HCT116 (cell line): Measurements from ENCODE around the gene GNA12. TPM values are rescaled to one million over a fixed set of nuclear protein-coding genes. Genes with fewer than 3 reads are reported as not detected.

Experiments used
- ATAC-seq: fragments of 200-7000 bp; cut with Tn5 transposase; 2 replicates; pipeline ENCODE4 v1.9.1; 2020; ENCODE audit warnings: mild to moderate bottlenecking, moderate library complexity
- BruUV-seq: library from RNA; stranded (reverse); fragments of 400-500 nt; replicated peaks from 2 replicates; lab custom pipeline; 2021; lab: Mats Ljungman, UMichigan
- CTCF ChIA-PET: fragments of 300-600 bp; sonication (Branson Sonifier 250); formaldehyde crosslinking; loops from one replicate; lab custom pipeline; 2021; ENCODE audit warnings: antibody characterized with exemption; lab: Charles Lee
- POLR2A ChIA-PET: fragments of 300-600, 350-600 bp; sonication (Branson Sonifier 250); formaldehyde crosslinking; loops from one replicate; lab custom pipeline; 2021; ENCODE audit warnings: antibody characterized with exemption; lab: Charles Lee
- RAD21 ChIA-PET, 2 experiments: fragments of 300-600 bp; sonication (Branson Sonifier 250); formaldehyde crosslinking; loops; one replicate each; lab custom pipeline; 2023; ENCODE audit warnings: low total read pairs in 2 of 2; ENCODE audit not compliant: uncharacterized antibody in 2 of 2, unreplicated experiment in 2 of 2, low non-redundant PET in 1 of 2; lab: Charles Lee
- DNase-seq: peaks from one replicate; pipeline ENCODE4 v3.0.0-alpha.2; 2010; ENCODE audit warnings: low read depth, low spot score
- H2AFZ ChIP-seq: fragments of 200-600 bp; shearing (Covaris generic), sonication (generic); 2 replicates; pipeline ENCODE4 v1.6.1; 2017; ENCODE audit warnings: low read depth, mixed run types, mixed read lengths, antibody characterized with exemption, low read length; ENCODE audit not compliant: poor library complexity, severe bottlenecking
- H3K27ac ChIP-seq: 2 replicates; pipeline ENCODE4 v1.5.1; 2012; ENCODE audit warnings: low read depth, low read length
- H3K27me3 ChIP-seq: fragments of 200-600 bp; sonication (generic); 2 replicates; pipeline ENCODE4 v1.6.1; 2016; ENCODE audit warnings: mixed run types, low read length, mixed read lengths; ENCODE audit not compliant: insufficient read depth
- H3K36me3 ChIP-seq, 2 experiments: fragments of 200-500 bp in 1 of 2; fragments of 200-600 bp in 1 of 2; sonication (Bioruptor generic) in 1 of 2; sonication (generic) in 1 of 2; 2 replicates each; pipeline versions ENCODE4 v1.5.1 to v1.6.1; 2014 to 2016; ENCODE audit warnings: low read length in 2 of 2, inconsistent platforms in 1 of 2, mixed read lengths in 1 of 2, mixed run types in 1 of 2; ENCODE audit not compliant: insufficient read depth in 2 of 2, control insufficient read depth in 1 of 2
- H3K4me1 ChIP-seq, 2 experiments: fragments of 200-600 bp in 1 of 2; sonication (generic) in 1 of 2; 2 replicates each; pipeline versions ENCODE4 v1.5.1 to v1.6.1; 2012 to 2017; ENCODE audit warnings: low read length in 2 of 2, inconsistent platforms in 1 of 2, mild to moderate bottlenecking in 1 of 2, mixed read lengths in 1 of 2, mixed run types in 1 of 2, moderate library complexity in 1 of 2; ENCODE audit not compliant: insufficient read depth in 2 of 2, control insufficient read depth in 1 of 2
- H3K4me2 ChIP-seq: fragments of 200-600 bp; sonication (generic); 2 replicates; pipeline ENCODE4 v1.6.1; 2017; ENCODE audit warnings: mixed run types, low read length, mixed read lengths
- H3K4me3 ChIP-seq, 2 experiments: fragments of 200-600 bp in 1 of 2; sonication (generic) in 1 of 2; replicated peaks in 1 of 2; 2 replicates each; pipeline ENCODE4 v1.5.1; 2011 to 2016; ENCODE audit warnings: low read length in 2 of 2, control low read depth in 1 of 2, low read depth in 1 of 2, mild to moderate bottlenecking in 1 of 2, mixed read lengths in 1 of 2, mixed run types in 1 of 2
- H3K79me2 ChIP-seq: fragments of 200-600 bp; sonication (generic); 2 replicates; pipeline ENCODE4 v1.6.1; 2017; ENCODE audit warnings: mild to moderate bottlenecking, mixed run types, low read length, moderate library complexity, mixed read lengths; ENCODE audit not compliant: insufficient read depth
- H3K9ac ChIP-seq: fragments of 200-600 bp; sonication (generic); 2 replicates; pipeline ENCODE4 v1.6.1; 2016; ENCODE audit warnings: low read length, mixed read lengths
- H3K9me2 ChIP-seq: fragments of 200-600 bp; sonication (generic), shearing (Covaris generic); 2 replicates; pipeline ENCODE4 v1.6.1; 2017; ENCODE audit warnings: mixed run types, mild to moderate bottlenecking, moderate library complexity; ENCODE audit not compliant: insufficient read depth
- H3K9me3 ChIP-seq, 2 experiments: fragments of 200-500 bp in 1 of 2; fragments of 200-600 bp in 1 of 2; sonication (Bioruptor generic) in 1 of 2; sonication (generic) in 1 of 2; 2 replicates each; pipeline ENCODE4 v1.6.1; 2014 to 2017; ENCODE audit warnings: low read length in 2 of 2, mixed read lengths in 2 of 2, inconsistent platforms in 1 of 2, low read depth in 1 of 2, mild to moderate bottlenecking in 1 of 2, mixed run types in 1 of 2, moderate library complexity in 1 of 2; ENCODE audit not compliant: control insufficient read depth in 1 of 2, insufficient read depth in 1 of 2
- H4K20me1 ChIP-seq: fragments of 200-600 bp; sonication (generic), shearing (Covaris generic); 2 replicates; pipeline ENCODE4 v1.6.1; 2017; ENCODE audit warnings: mixed run types, mild to moderate bottlenecking, moderate library complexity; ENCODE audit not compliant: insufficient read depth
- ATF3 ChIP-seq: IDR thresholded peaks from 2 replicates; pipeline ENCODE4 v1.6.1; 2012
- CBX3 ChIP-seq: IDR thresholded peaks from 2 replicates; pipeline ENCODE4 v1.6.1; 2012; ENCODE audit warnings: low read depth
- CTCF ChIP-seq, 3 experiments: fragments of 200-600 bp in 1 of 3; sonication (generic) in 1 of 3; IDR thresholded peaks in 2 of 3; conservative IDR thresholded peaks in 1 of 3; 2 replicates each; pipeline ENCODE4 v1.5.1; 2012 to 2017; ENCODE audit warnings: low read depth in 2 of 3, low read length in 2 of 3, antibody characterized with exemption in 1 of 3, borderline replicate concordance in 1 of 3, control low read depth in 1 of 3, mild to moderate bottlenecking in 1 of 3, mixed read lengths in 1 of 3, mixed run types in 1 of 3, moderate library complexity in 1 of 3; ENCODE audit not compliant: insufficient read depth in 1 of 3
- EGR1 ChIP-seq: IDR thresholded peaks from 2 replicates; pipeline ENCODE4 v1.6.1; 2012; ENCODE audit warnings: low read depth
- EZH2 ChIP-seq: fragments of 200-600 bp; sonication (generic); IDR thresholded peaks from 2 replicates; pipeline ENCODE4 v1.6.1; 2017; ENCODE audit warnings: antibody characterized with exemption, mixed run types
- EZH2phosphoT487 ChIP-seq: fragments of 200-600 bp; IDR thresholded peaks from 2 replicates; pipeline ENCODE4 v1.6.1; 2018; ENCODE audit warnings: antibody characterized with exemption, borderline replicate concordance
- FOSL1 ChIP-seq: IDR thresholded peaks from 2 replicates; pipeline ENCODE4 v1.6.1; 2012; ENCODE audit warnings: low read depth
- MAX ChIP-seq: IDR thresholded peaks from 2 replicates; pipeline ENCODE4 v1.6.1; 2012
- POLR2AphosphoS5 ChIP-seq: IDR thresholded peaks from 2 replicates; pipeline ENCODE4 v1.6.1; 2011; ENCODE audit warnings: mild to moderate bottlenecking, low read depth, low read length, moderate library complexity
- RAD21 ChIP-seq: IDR thresholded peaks from 2 replicates; pipeline ENCODE4 v1.6.1; 2012; ENCODE audit warnings: low read depth, mild to moderate bottlenecking
- REST ChIP-seq: IDR thresholded peaks from 2 replicates; pipeline ENCODE4 v1.6.1; 2012; ENCODE audit warnings: low read depth
- SIN3A ChIP-seq: IDR thresholded peaks from 2 replicates; pipeline ENCODE4 v1.6.1; 2012; ENCODE audit warnings: low read depth
- SRF ChIP-seq: IDR thresholded peaks from 2 replicates; pipeline ENCODE4 v1.6.1; 2012; ENCODE audit warnings: low read depth
- TCF7L2 ChIP-seq: IDR thresholded peaks from 2 replicates; pipeline ENCODE4 v1.7.0; 2011; ENCODE audit warnings: borderline replicate concordance, inconsistent platforms; ENCODE audit not compliant: insufficient read depth, insufficient read length; ENCODE audit errors: extremely low read depth
- ZFX ChIP-seq: fragments of 450-650 bp; IDR thresholded peaks from 2 replicates; pipeline ENCODE4 v1.6.1; 2017
- intact Hi-C: fragments of 100-400 bp; cut with micrococcal nuclease; formaldehyde crosslinking; loops from 2 replicates; pipeline ENCODE4 v1.10.0; 2022
- total RNA-seq: library from RNA; stranded (reverse); gene quantifications from one replicate; pipeline ENCODE4 v1.2.1, GENCODE V29; 2021; ENCODE audit not compliant: unreplicated experiment

Gene GNA12
- total RNA-seq, 1 experiment from 2014 or later, result 32.6 TPM

GRCh38 chr7:2686101-2686500 is 158.0 kb downstream of the GNA12 start:
- CTCF ChIA-PET, result no interaction called here
- Histone ChIP-seq H3K9me3 (no peaks in the 10 kb centered on the region), H3K9me2 (no peaks in the 10 kb centered on the region), H3K36me3 (no peaks in the 10 kb centered on the region), H3K27ac (no peak overlapping the region), H3K9ac (no peak overlapping the region), H3K27me3 (no peaks in the 10 kb centered on the region), H3K4me1 (peaks cover 7 to 17% of the 10 kb centered on the region in 2 experiments; a peak in 3 of 4 replicates), H3K4me2 (no peak overlapping the region), H3K4me3 (no peak overlapping the region), H2AFZ (no peak overlapping the region), H4K20me1 (no peaks in the 10 kb centered on the region), H3K79me2 (no peaks in the 10 kb centered on the region)
- BruUV-seq, result no TSS peak
- RAD21 ChIA-PET, result no interaction called here
- ATAC-seq (no peak), DNase-seq (no peak)
- POLR2A ChIA-PET, result no interaction called here
- intact Hi-C loops, result loop anchor here (10.0 kb wide), 1 partner anchor 121 kb away; no protein-coding TSS in a partner anchor
- TF ChIP-seq EZH2 (no peak), MAX (no peak), POLR2AphosphoS5 (no peak), TCF7L2 (no peak), CBX3 (no peak), CTCF (IDR thresholded peaks at IDR 0.05 in 2 of 3, conservative IDR thresholded peaks at IDR 0.05 in 1 of 3; ENCODE audit: borderline replicate concordance in 1 of 3, insufficient read depth in 1 of 3, low read depth in 2 of 3, low read length in 2 of 3) (no peak), SIN3A (no peak)

GRCh38 chr7:2684501-2684900 is 159.6 kb downstream of the GNA12 start:
- no peak overlapping the region for H3K27ac ChIP-seq
- POLR2A ChIA-PET, result no interaction called here
- intact Hi-C loops, result loop anchor here (10.0 kb wide), 1 partner anchor 120 kb away; no protein-coding TSS in a partner anchor
- no peaks in the 10 kb centered on the region for H3K79me2 ChIP-seq
- no peaks in the 10 kb centered on the region for H3K27me3 ChIP-seq
- no peak overlapping the region for H3K4me2 ChIP-seq
- RAD21 ChIA-PET, result no interaction called here
- no peak overlapping the region for H3K4me3 ChIP-seq
- CTCF ChIA-PET, result no interaction called here
- H3K9me2 ChIP-seq, result no peaks in the 10 kb centered on the region
- H3K9ac ChIP-seq, result no peak overlapping the region
- H4K20me1 ChIP-seq, result no peaks in the 10 kb centered on the region
- no peaks in the 10 kb centered on the region for H3K36me3 ChIP-seq
- no peak overlapping the region for H2AFZ ChIP-seq
- ATAC-seq (no peak), DNase-seq (no peak)
- BruUV-seq, result no TSS peak
- H3K4me1 ChIP-seq, result peaks cover 0 to 8% of the 10 kb centered on the region in 2 experiments; a peak in 1 of 4 replicates
- H3K9me3 ChIP-seq, result no peaks in the 10 kb centered on the region
- TF ChIP-seq REST, result no peak
- TF ChIP-seq ATF3, result no peak
- no peak for TF ChIP-seq FOSL1
- TF ChIP-seq EGR1, result no peak
- TF ChIP-seq CBX3, result no peak
- TF ChIP-seq ZFX, result no peak
- no peak for TF ChIP-seq SIN3A
- TF ChIP-seq RAD21, result no peak
- TF ChIP-seq SRF, result no peak
- no peak for TF ChIP-seq MAX
- TF ChIP-seq EZH2phosphoT487, result no peak
